ENCODE results near the gene CLIC6. TPM values are rescaled to one million over a fixed set of nuclear protein-coding genes. Genes with fewer than 3 reads are reported as not detected.

The CLIC6 gene
- total and polyA plus RNA-seq, 2 of the 8 experiments (the other 6 are each of a cell fraction or from before 2014, with no cell fraction given): 0.42 to 1.3 TPM

GRCh38 chr21:34690041-34690792 is 21.4 kb downstream of the CLIC6 start:
- no peak overlapping the region for H2BK15ac ChIP-seq (ENCODE audit: low read length)
- no peak overlapping the region for H2BK20ac ChIP-seq (ENCODE audit: low read length)
- no peak for TF ChIP-seq ZNF274 (IDR thresholded peaks at IDR 0.05; ENCODE audit: borderline replicate concordance, extremely low read depth, low read length)
- TF ChIP-seq HDAC6 (IDR thresholded peaks at IDR 0.05; ENCODE audit: low read depth, low read length): no peak
- TF ChIP-seq ASH2L (IDR thresholded peaks at IDR 0.05; ENCODE audit: low read length): no peak
- no peak for TF ChIP-seq CHD1 (IDR thresholded peaks at IDR 0.05; ENCODE audit: low read depth, low read length)
- TF ChIP-seq TEAD4 (IDR thresholded peaks at IDR 0.05; ENCODE audit: low read depth, low read length): no peak
- TF ChIP-seq RBBP5 (IDR thresholded peaks at IDR 0.05; ENCODE audit: borderline replicate concordance, low read depth, low read length): no peak
- TF ChIP-seq CTBP2 (IDR thresholded peaks at IDR 0.05; ENCODE audit: borderline replicate concordance, insufficient read depth, insufficient read length, low read length): no peak
- no peak for TF ChIP-seq POLR2AphosphoS5 (IDR thresholded peaks at IDR 0.05; ENCODE audit: low read depth, low read length)
- TF ChIP-seq POU5F1 (IDR thresholded peaks at IDR 0.05; ENCODE audit: low read depth, low read length): no peak
- TF ChIP-seq, protein P1, sequence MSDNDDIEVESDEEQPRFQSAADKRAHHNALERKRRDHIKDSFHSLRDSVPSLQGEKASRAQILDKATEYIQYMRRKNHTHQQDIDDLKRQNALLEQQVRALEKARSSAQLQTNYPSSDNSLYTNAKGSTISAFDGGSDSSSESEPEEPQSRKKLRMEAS (IDR thresholded peaks at IDR 0.05): no peak
- TF ChIP-seq CEBPB (IDR thresholded peaks at IDR 0.05; ENCODE audit: low read depth, low read length): no peak
- no peak for TF ChIP-seq USF2 (IDR thresholded peaks at IDR 0.05; ENCODE audit: low read length)

More at GRCh38 chr21:34690041-34690792, 21.4 kb downstream of the CLIC6 start:
- Histone ChIP-seq H4K5ac (ENCODE audit: insufficient read length, low read depth, low read length) (no peak overlapping the region), H2AFZ (ENCODE audit: low read length) (no peak overlapping the region), H4K8ac (ENCODE audit: extremely low read depth, insufficient read depth, low read length) (no peak overlapping the region), H2BK120ac (replicated peaks; ENCODE audit: low read depth, low read length) (no peak overlapping the region), H3K4me3 (ENCODE audit: extremely low read depth in 1 of 4, insufficient read depth in 2 of 4, low read depth in 3 of 4, low read length in 4 of 4) (no peak overlapping the region), H3K14ac (ENCODE audit: insufficient read length) (no peak overlapping the region), H3K4ac (replicated peaks; ENCODE audit: insufficient read length, low read depth, low read length) (no peak overlapping the region), H3K9ac (replicated peaks in 1 of 4; ENCODE audit: extremely low read depth in 1 of 4, low read depth in 3 of 4, low read length in 3 of 4) (no peak overlapping the region), H3K9me3 (ENCODE audit: insufficient read depth in 2 of 2, low read depth in 1 of 2, low read length in 1 of 2) (no peaks in the 10 kb centered on the region), H4K91ac (replicated peaks; ENCODE audit: insufficient read length, low read length) (no peak overlapping the region), H3K18ac (ENCODE audit: extremely low read depth, low read length) (no peak overlapping the region), H3K36me3 (ENCODE audit: control insufficient read depth in 2 of 4, insufficient read depth in 4 of 4, low read length in 3 of 4) (no peaks in the 10 kb centered on the region), H3K56ac (replicated peaks; ENCODE audit: insufficient read length, low read depth, low read length) (no peak overlapping the region), H3K4me1 (replicated peaks in 1 of 4; ENCODE audit: control insufficient read depth in 3 of 4, insufficient read depth in 4 of 4, low read length in 3 of 4) (peaks cover 0 to 10% (median 4%) of the 10 kb centered on the region in 4 experiments; a peak in 4 of 7 replicates), H4K20me1 (replicated peaks in 1 of 2; ENCODE audit: control insufficient read depth in 1 of 2, insufficient read depth in 2 of 2, low read length in 2 of 2) (no peaks in the 10 kb centered on the region), H3K27me3 (replicated peaks in 1 of 4; ENCODE audit: control insufficient read depth in 3 of 4, extremely low read depth in 1 of 4, insufficient read depth in 3 of 4, low read length in 3 of 4) (no peaks in the 10 kb centered on the region; a peak in 2 of 7 replicates), H3K27ac (ENCODE audit: low read depth, low read length) (no peak overlapping the region), H3K79me2 (ENCODE audit: control insufficient read depth in 1 of 2, insufficient read depth in 2 of 2, low read length in 2 of 2) (no peaks in the 10 kb centered on the region), H2AK5ac (ENCODE audit: low read depth, low read length) (no peak overlapping the region), H2BK12ac (ENCODE audit: low read depth, low read length) (no peak overlapping the region), H2BK5ac (ENCODE audit: low read depth, low read length) (no peak overlapping the region), H3K79me1 (ENCODE audit: low read depth, low read length) (no peaks in the 10 kb centered on the region), H3K23me2 (ENCODE audit: low read depth, low read length) (no peaks in the 10 kb centered on the region), H3K23ac (ENCODE audit: insufficient read length) (no peak overlapping the region), H3K4me2 (ENCODE audit: insufficient read depth in 1 of 2, low read depth in 2 of 2, low read length in 2 of 2) (no peak overlapping the region)
- no peak for DNase-seq (ENCODE audit: low read depth in 1 of 2, low spot score in 2 of 2)
- POLR2A ChIA-PET (ENCODE audit: partially characterized antibody): interaction anchor here (0.6 kb wide), 1 partner anchor 1150 kb away, joined by 4 read pairs; no protein-coding TSS in a partner anchor
- CTCF ChIA-PET (ENCODE audit: partially characterized antibody): interaction anchor here (0.7 to 1.9 kb wide), 10 partner anchors 9 to 349 kb away, joined by 3 to 4 read pairs (median 3); no protein-coding TSS in a partner anchor
- FAIRE-seq: no peak
- WGBS, 2 experiments (ENCODE audit: extremely low coverage in 1 of 2, insufficient coverage in 1 of 2, insufficient read length in 1 of 2, insufficient replicate concordance in 2 of 2, low coverage in 1 of 2, low lambda C conversion rate in 2 of 2, missing lambda C conversion rate in 1 of 2): 92% methylated on average over 11 of the region's 11 CpGs; no CpG with 5 or more reads in 1 of the 2 experiments
